ENCODE measurements around the gene MEIKIN. TPM values are rescaled to one million over a fixed set of nuclear protein-coding genes. Genes with fewer than 3 reads are reported as not detected.
"Not testable (repeated sequence)": the region's sequence is repeated elsewhere in the genome, so short reads cannot be mapped to it uniquely, and the experiment has no call there.

MEIKIN gene
- total RNA-seq, 2 experiments from 2014 or later, result not detected

- peaks cover 34% of the 10 kb centered on the region for H3K9me3 Mint-ChIP-seq
- H3K4me3 Mint-ChIP-seq, result no peak overlapping the region
- peaks cover 7% of the 10 kb centered on the region for H3K4me1 Mint-ChIP-seq
- peaks cover 7% of the 10 kb centered on the region for H3K27me3 Mint-ChIP-seq
- H3K36me3 Mint-ChIP-seq, result peaks cover 35% of the 10 kb centered on the region
- H3K27ac Mint-ChIP-seq, result no peak overlapping the region
- DNase-seq, result no peak
Observed at GRCh38 chr5:131899686-131900085, 45.8 kb downstream of the MEIKIN start.

GRCh38 chr5:131883984-131884383 is 61.5 kb downstream of the MEIKIN start:
- Mint-ChIP-seq H3K27ac (no peak overlapping the region), H3K27me3 (no peaks in the 10 kb centered on the region), H3K4me1 (no peaks in the 10 kb centered on the region), H3K36me3 (no peaks in the 10 kb centered on the region), H3K4me3 (no peak overlapping the region), H3K9me3 (peaks cover 2% of the 10 kb centered on the region)
- DNase-seq, result no peak

- no peak for DNase-seq
- Mint-ChIP-seq H3K4me3 (no peak overlapping the region), H3K4me1 (peaks cover 3% of the 10 kb centered on the region), H3K27ac (no peak overlapping the region), H3K9me3 (peaks cover 3% of the 10 kb centered on the region), H3K36me3 (peaks cover 1% of the 10 kb centered on the region), H3K27me3 (no peaks in the 10 kb centered on the region)
Observed at GRCh38 chr5:131879705-131880104, 65.8 kb downstream of the MEIKIN start.

GRCh38 chr5:131877873-131878272 is 67.6 kb downstream of the MEIKIN start:
- peaks cover 1% of the 10 kb centered on the region for H3K36me3 Mint-ChIP-seq
- DNase-seq, result no peak
- no peaks in the 10 kb centered on the region for H3K27me3 Mint-ChIP-seq
- H3K4me1 Mint-ChIP-seq, result peaks cover 3% of the 10 kb centered on the region
- no peak overlapping the region for H3K27ac Mint-ChIP-seq
- peaks cover 3% of the 10 kb centered on the region for H3K9me3 Mint-ChIP-seq
- H3K4me3 Mint-ChIP-seq, result no peak overlapping the region

- not testable (repeated sequence) for H3K36me3 Mint-ChIP-seq, H3K27ac Mint-ChIP-seq, H3K27me3 Mint-ChIP-seq, H3K4me3 Mint-ChIP-seq, DNase-seq, H3K4me1 Mint-ChIP-seq
- peaks cover 17% of the 10 kb centered on the region for H3K9me3 Mint-ChIP-seq
Observed at GRCh38 chr5:131871251-131871650, 74.2 kb downstream of the MEIKIN start.

GRCh38 chr5:131867524-131867923 is 77.9 kb downstream of the MEIKIN start:
- Mint-ChIP-seq H3K27me3 (peaks cover 3% of the 10 kb centered on the region), H3K4me1 (no peaks in the 10 kb centered on the region), H3K9me3 (peaks cover 34% of the 10 kb centered on the region), H3K36me3 (peaks cover 9% of the 10 kb centered on the region), H3K27ac (no peak overlapping the region), H3K4me3 (no peak overlapping the region)
- no peak for DNase-seq

- DNase-seq, result no peak
- Mint-ChIP-seq H3K9me3 (peaks cover 31% of the 10 kb centered on the region), H3K36me3 (peaks cover 3% of the 10 kb centered on the region), H3K27me3 (peaks cover 3% of the 10 kb centered on the region), H3K4me1 (no peaks in the 10 kb centered on the region), H3K4me3 (no peak overlapping the region), H3K27ac (no peak overlapping the region)
Observed at GRCh38 chr5:131863700-131864099, 81.8 kb downstream of the MEIKIN start.

- Mint-ChIP-seq H3K9me3 (peaks cover 5% of the 10 kb centered on the region), H3K36me3 (peaks cover under 1% of the 10 kb centered on the region), H3K4me3 (no peak overlapping the region), H3K4me1 (peaks cover 9% of the 10 kb centered on the region), H3K27ac (no peak overlapping the region), H3K27me3 (no peaks in the 10 kb centered on the region)
- DNase-seq, result no peak
Observed at GRCh38 chr5:131857388-131857787, 88.1 kb downstream of the MEIKIN start.

- Mint-ChIP-seq H3K27ac (no peak overlapping the region), H3K36me3 (peaks cover 3% of the 10 kb centered on the region), H3K4me1 (peaks cover 9% of the 10 kb centered on the region), H3K4me3 (no peak overlapping the region), H3K27me3 (no peaks in the 10 kb centered on the region), H3K9me3 (peaks cover 6% of the 10 kb centered on the region)
- no peak for DNase-seq
Observed at GRCh38 chr5:131855452-131855851, 90.0 kb downstream of the MEIKIN start.

GRCh38 chr5:131854134-131854533 is 91.3 kb downstream of the MEIKIN start:
- no peak for DNase-seq
- Mint-ChIP-seq H3K4me1 (peaks cover 9% of the 10 kb centered on the region), H3K27me3 (no peaks in the 10 kb centered on the region), H3K9me3 (peaks cover 12% of the 10 kb centered on the region), H3K4me3 (no peak overlapping the region), H3K27ac (no peak overlapping the region), H3K36me3 (peaks cover 3% of the 10 kb centered on the region)

GRCh38 chr5:131848662-131849061 is 96.8 kb downstream of the MEIKIN start:
- Mint-ChIP-seq H3K36me3 (peaks cover 20% of the 10 kb centered on the region), H3K27ac (no peak overlapping the region), H3K4me3 (no peak overlapping the region), H3K4me1 (peaks cover 1% of the 10 kb centered on the region), H3K27me3 (no peaks in the 10 kb centered on the region), H3K9me3 (peaks cover 53% of the 10 kb centered on the region)
- DNase-seq, result no peak

- Mint-ChIP-seq H3K4me3 (no peak overlapping the region), H3K9me3 (peaks cover 51% of the 10 kb centered on the region), H3K27ac (no peak overlapping the region), H3K27me3 (no peaks in the 10 kb centered on the region), H3K4me1 (no peaks in the 10 kb centered on the region), H3K36me3 (peaks cover 23% of the 10 kb centered on the region)
- DNase-seq, result no peak
Observed at GRCh38 chr5:131846536-131846935, 98.9 kb downstream of the MEIKIN start.

- Mint-ChIP-seq H3K36me3 (peaks cover 23% of the 10 kb centered on the region), H3K9me3 (peaks cover 51% of the 10 kb centered on the region), H3K4me1 (no peaks in the 10 kb centered on the region), H3K27me3 (no peaks in the 10 kb centered on the region), H3K4me3 (no peak overlapping the region), H3K27ac (no peak overlapping the region)
- no peak for DNase-seq
Observed at GRCh38 chr5:131845828-131846227, 99.6 kb downstream of the MEIKIN start.

- Mint-ChIP-seq H3K9me3 (peaks cover 42% of the 10 kb centered on the region), H3K36me3 (peaks cover 19% of the 10 kb centered on the region)
- H3K27me3 Mint-ChIP-seq, H3K27ac Mint-ChIP-seq, H3K4me1 Mint-ChIP-seq, DNase-seq, H3K4me3 Mint-ChIP-seq: not testable (repeated sequence)
Observed at GRCh38 chr5:131842971-131843370, 102.5 kb downstream of the MEIKIN start.

- not testable (repeated sequence) for H3K27ac Mint-ChIP-seq, H3K9me3 Mint-ChIP-seq, DNase-seq, H3K4me1 Mint-ChIP-seq, H3K4me3 Mint-ChIP-seq, H3K27me3 Mint-ChIP-seq, H3K36me3 Mint-ChIP-seq
Observed at GRCh38 chr5:131832702-131833101, 112.8 kb downstream of the MEIKIN start.

- Mint-ChIP-seq H3K9me3 (no peaks in the 10 kb centered on the region), H3K27ac (no peak overlapping the region), H3K27me3 (peaks cover 4% of the 10 kb centered on the region), H3K36me3 (peaks cover 5% of the 10 kb centered on the region), H3K4me1 (no peaks in the 10 kb centered on the region), H3K4me3 (no peak overlapping the region)
- DNase-seq, result no peak
Observed at GRCh38 chr5:131825404-131826013, 120.0 kb downstream of the MEIKIN start.

Data from activated naive CD8-positive, alpha-beta T cell treated with anti-CD3 and anti-CD28 coated beads for 36 hours (primary cell).